Right lobe of liver (tissue), 4 donors: Measurements from ENCODE around the gene ZNF684.

Experiments
- CTCF ChIP-seq, 4 donors: fragments of 200-600 bp in 3 of 4; fragments of 450-650 bp in 1 of 4; IDR thresholded peaks; one replicate each; pipeline versions ENCODE4 v1.5.1 to v1.8.0; 2016 to 2022; ENCODE audit warnings: antibody characterized with exemption in 4 of 4, mild to moderate bottlenecking in 2 of 4
- POLR2A ChIP-seq: fragments of 450-650 bp; IDR thresholded peaks from one replicate; pipeline ENCODE4 v1.6.1; 2017; ENCODE audit warnings: antibody characterized with exemption, mild to moderate bottlenecking
- donor health status: DM: no; HTN: no; CAD: no.
- donor health status: DM: no; HTN: no; CAD: no.
- donor health status: DM: no; HTN: yes; CAD: no.

- no peak for TF ChIP-seq CTCF (IDR thresholded peaks at IDR 0.05)
- peak; percentile 67 for TF ChIP-seq POLR2A
Measured at GRCh38 chr1:40508375-40509341, 22.8 kb upstream of the ZNF684 start, which contains the start of gene EXO5.
